Loucy (cell line): ENCODE results near the gene STK32C.
A peak's percentile ranks its signal among the peaks of the same experiment; 100 is the strongest.

Source experiments
- H2AFZ ChIP-seq: fragments of 200-600 bp; sonication (generic); 2 replicates; pipeline ENCODE4 v1.6.0; 2016; ENCODE audit warnings: antibody characterized with exemption, mild to moderate bottlenecking, low read length, moderate library complexity
- H3F3A ChIP-seq: fragments of 200-600 bp; 2 replicates; pipeline ENCODE4 v1.6.0; 2016; ENCODE audit warnings: antibody characterized with exemption, low read depth, mild to moderate bottlenecking
- H3K27me3 ChIP-seq: fragments of 200-600 bp; sonication (generic); 2 replicates; pipeline ENCODE4 v1.6.1; 2014; ENCODE audit warnings: low read length, mild to moderate bottlenecking; ENCODE audit not compliant: insufficient read depth, poor library complexity, severe bottlenecking
- H3K36me3 ChIP-seq: fragments of 200-600 bp; sonication (generic); 2 replicates; pipeline ENCODE4 v1.6.1; 2016; ENCODE audit warnings: low read length; ENCODE audit not compliant: insufficient read depth
- H3K4me1 ChIP-seq: fragments of 200-600 bp; sonication (generic); 2 replicates; pipeline ENCODE4 v1.5.1; 2014; ENCODE audit warnings: low read length, mild to moderate bottlenecking; ENCODE audit not compliant: insufficient read depth, poor library complexity, severe bottlenecking
- H3K4me2 ChIP-seq: fragments of 200-600 bp; sonication (generic); 2 replicates; pipeline ENCODE4 v1.6.0; 2014; ENCODE audit warnings: antibody characterized with exemption, low read length, low read depth, mild to moderate bottlenecking; ENCODE audit not compliant: poor library complexity, severe bottlenecking
- H3K4me3 ChIP-seq: fragments of 200-600 bp; sonication (generic); 2 replicates; pipeline ENCODE4 v1.5.1; 2014; ENCODE audit warnings: low read length, mild to moderate bottlenecking, mixed read lengths; ENCODE audit not compliant: poor library complexity, severe bottlenecking
- H3K79me2 ChIP-seq: fragments of 200-600 bp; sonication (generic); 2 replicates; pipeline ENCODE4 v1.6.1; 2014; ENCODE audit warnings: low read length; ENCODE audit not compliant: insufficient read depth
- H3K9ac ChIP-seq: fragments of 200-600 bp; sonication (generic); 2 replicates; pipeline ENCODE4 v1.6.0; 2014; ENCODE audit warnings: mild to moderate bottlenecking, low read depth, low read length, moderate library complexity; ENCODE audit not compliant: poor library complexity, severe bottlenecking
- H3K9me2 ChIP-seq: fragments of 200-600 bp; sonication (generic); replicated peaks from 2 replicates; pipeline ENCODE4 v1.6.1; 2016; ENCODE audit warnings: low read depth, low read length, mixed read lengths
- H3K9me3 ChIP-seq: fragments of 200-600 bp; sonication (generic); 2 replicates; pipeline ENCODE4 v1.6.1; 2014; ENCODE audit warnings: mild to moderate bottlenecking, antibody characterized with exemption, low read length, low read depth; ENCODE audit not compliant: insufficient read depth
- H4K20me1 ChIP-seq: fragments of 200-600 bp; sonication (generic); 2 replicates; pipeline ENCODE4 v1.6.0; 2014; ENCODE audit warnings: antibody characterized with exemption, low read length, mild to moderate bottlenecking; ENCODE audit not compliant: insufficient read depth, poor library complexity, severe bottlenecking
- CTCF ChIP-seq: fragments of 200-600 bp; sonication (generic); conservative IDR thresholded peaks from 2 replicates; pipeline ENCODE4 v1.5.1; 2014; ENCODE audit warnings: mild to moderate bottlenecking, antibody characterized with exemption, low read length
- EZH2phosphoT487 ChIP-seq: fragments of 200-600 bp; IDR thresholded peaks from 2 replicates; pipeline ENCODE4 v1.6.1; 2018; ENCODE audit warnings: antibody characterized with exemption, mild to moderate bottlenecking, moderate library complexity, borderline replicate concordance

Gene STK32C

DNA sequence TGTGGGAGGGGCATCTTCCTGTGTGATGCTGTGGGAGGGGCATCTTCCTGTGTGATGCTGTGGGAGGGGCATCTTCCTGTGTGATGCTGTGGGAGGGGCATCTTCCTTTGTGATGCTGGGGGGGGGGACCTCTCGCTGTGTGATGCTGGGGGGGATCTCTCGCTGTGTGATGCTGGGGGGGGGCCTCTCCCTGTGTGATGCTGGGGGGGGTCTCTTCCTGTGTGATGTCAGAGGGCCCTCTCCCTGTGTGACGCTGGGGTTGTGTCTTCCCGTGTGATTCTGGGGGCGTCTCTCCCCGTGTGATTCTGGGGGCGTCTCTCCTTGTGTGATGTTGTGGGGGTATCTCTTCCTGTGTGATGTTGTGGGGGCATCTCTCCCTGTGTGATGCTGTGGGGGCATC, 148.9 kb downstream of the STK32C start:
- peaks cover 26% of the 10 kb centered on the region for H3K4me1 ChIP-seq
- H3K9me3 ChIP-seq = no peaks in the 10 kb centered on the region
- H3K79me2 ChIP-seq = no peaks in the 10 kb centered on the region
- no peak overlapping the region for H3K9ac ChIP-seq
- peaks cover 3% of the 10 kb centered on the region; the same call in 1 of the 2 replicates for H3F3A ChIP-seq
- no peaks in the 10 kb centered on the region for H3K36me3 ChIP-seq
- peak overlapping the region; percentile 52 for H3K4me2 ChIP-seq
- H2AFZ ChIP-seq = no peak overlapping the region
- no peaks in the 10 kb centered on the region for H3K9me2 ChIP-seq
- no peaks in the 10 kb centered on the region for H4K20me1 ChIP-seq
- no peaks in the 10 kb centered on the region for H3K27me3 ChIP-seq
- TF ChIP-seq EZH2phosphoT487 = no peak
- no peak for TF ChIP-seq CTCF
- H3K4me3 ChIP-seq = no peak overlapping the region

- H3K9me3 ChIP-seq = no peaks in the 10 kb centered on the region
- H3K9ac ChIP-seq = no peak overlapping the region
- H3K36me3 ChIP-seq = no peaks in the 10 kb centered on the region
- no peak for TF ChIP-seq CTCF
- no peak for TF ChIP-seq EZH2phosphoT487
- no peak overlapping the region for H3K4me3 ChIP-seq
- peaks cover 3% of the 10 kb centered on the region; the same call in 1 of the 2 replicates for H3F3A ChIP-seq
- H3K27me3 ChIP-seq = no peaks in the 10 kb centered on the region
- no peak overlapping the region for H3K4me2 ChIP-seq
- no peaks in the 10 kb centered on the region for H3K79me2 ChIP-seq
- H3K4me1 ChIP-seq = peaks cover 20% of the 10 kb centered on the region
- no peaks in the 10 kb centered on the region for H4K20me1 ChIP-seq
- H2AFZ ChIP-seq = no peak overlapping the region
- H3K9me2 ChIP-seq = no peaks in the 10 kb centered on the region
These were observed 149.5 kb downstream of the STK32C start for GRCh38 chr10:132158122-132158741.
